HG03095 (cell line): ENCODE data around the gene PRUNE2.
"Not testable (repeated sequence)": the region's sequence is repeated elsewhere in the genome, so short reads cannot be mapped to it uniquely, and the experiment has no call there.

ENCODE experiments used
- ATAC-seq: cut with Tn5 transposase; IDR thresholded peaks from one replicate; pipeline ENCODE4 v1.9.1; 2021; ENCODE audit warnings: moderate library complexity; ENCODE audit not compliant: unreplicated experiment

PRUNE2 gene

DNA sequence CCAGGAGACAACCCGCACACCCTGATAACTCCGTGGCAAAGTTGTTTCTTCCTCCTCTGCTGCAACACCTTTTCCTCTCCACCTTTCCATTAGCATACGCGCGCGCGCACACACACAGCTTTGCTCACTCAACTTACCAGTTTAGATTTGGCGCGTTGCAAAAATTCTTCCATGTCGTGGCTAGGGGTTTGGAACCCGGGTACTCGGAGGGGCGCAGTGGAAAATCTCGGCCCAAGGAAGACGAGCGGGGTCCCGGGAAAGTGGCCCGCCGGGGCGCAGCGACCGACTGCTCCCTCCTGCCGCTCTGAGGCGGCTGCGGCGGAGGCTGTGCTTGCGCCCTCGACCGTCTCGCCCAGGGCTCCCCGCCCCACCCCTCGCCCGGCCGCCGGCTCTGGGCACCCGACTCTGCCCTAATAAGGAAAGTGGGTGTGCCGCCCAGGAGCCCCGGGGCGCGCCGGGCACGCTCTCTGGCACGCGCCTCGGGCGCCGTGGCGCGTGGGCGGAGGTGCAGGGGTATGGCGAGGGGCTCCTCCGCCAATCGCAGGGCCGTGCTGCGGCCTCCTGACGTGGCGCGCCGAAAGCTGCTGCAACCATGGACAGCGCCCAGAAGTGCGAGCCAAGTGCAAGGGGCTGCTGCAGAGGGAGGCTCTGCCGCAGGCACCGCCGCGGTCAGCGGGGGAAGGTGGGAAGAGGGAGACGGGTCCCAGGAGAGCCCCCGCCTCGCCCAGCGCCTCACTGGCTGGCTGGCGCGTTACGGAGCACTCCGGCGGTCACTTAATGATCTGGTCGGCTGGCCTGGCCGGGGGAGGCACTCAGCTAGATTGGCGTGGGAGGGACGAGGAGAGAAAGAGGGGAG lies at the start of gene PRUNE2:
Gene PRUNE2 (minus strand): TSS at position 324 of the 856 bp plus-strand sequence. CDS start 151 bp downstream, at position 173.
- ATAC-seq: no peak

GRCh38 chr9:76955406-76955805 lies 49.5 kb upstream of the PRUNE2 start:
- not testable (repeated sequence) for ATAC-seq

DNA sequence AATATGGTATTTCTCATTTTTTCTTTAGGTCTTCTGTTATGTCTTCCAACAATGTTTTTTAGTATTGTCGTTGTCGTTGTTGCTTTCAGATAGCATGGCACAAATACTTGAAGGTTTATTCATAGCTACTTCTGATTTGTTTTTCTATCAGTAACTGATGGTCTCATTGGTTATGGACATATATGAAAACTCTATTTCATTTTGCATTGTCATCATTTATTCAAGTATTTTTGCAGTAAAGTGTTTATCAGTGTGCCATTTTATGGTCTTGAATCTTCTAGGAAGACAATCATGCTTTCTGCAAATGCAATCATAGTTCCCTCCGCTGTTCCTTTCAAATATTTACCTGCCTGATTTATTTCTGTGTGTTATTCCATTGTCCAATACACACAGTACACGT lies 44.0 kb upstream of the PRUNE2 start:
- ATAC-seq: no peak

DNA sequence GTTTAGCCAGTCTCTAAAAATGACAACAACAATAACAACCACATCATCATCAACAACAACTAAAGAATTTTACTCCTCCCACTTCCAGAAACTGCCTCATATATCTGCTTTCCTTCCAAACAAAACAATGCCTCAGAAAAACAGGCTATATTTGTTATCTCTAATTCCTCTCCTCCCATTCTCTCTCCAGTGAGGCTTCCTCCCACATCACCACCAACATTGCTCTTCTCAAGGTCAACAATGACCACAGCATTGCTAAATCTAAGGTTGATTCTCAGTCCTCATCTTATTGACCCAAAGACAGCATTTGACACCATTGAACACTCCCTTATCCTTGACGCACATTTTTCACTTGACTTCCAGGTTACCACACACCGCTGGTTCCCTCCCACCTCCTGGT lies 38.1 kb upstream of the PRUNE2 start:
- no peak for ATAC-seq

DNA sequence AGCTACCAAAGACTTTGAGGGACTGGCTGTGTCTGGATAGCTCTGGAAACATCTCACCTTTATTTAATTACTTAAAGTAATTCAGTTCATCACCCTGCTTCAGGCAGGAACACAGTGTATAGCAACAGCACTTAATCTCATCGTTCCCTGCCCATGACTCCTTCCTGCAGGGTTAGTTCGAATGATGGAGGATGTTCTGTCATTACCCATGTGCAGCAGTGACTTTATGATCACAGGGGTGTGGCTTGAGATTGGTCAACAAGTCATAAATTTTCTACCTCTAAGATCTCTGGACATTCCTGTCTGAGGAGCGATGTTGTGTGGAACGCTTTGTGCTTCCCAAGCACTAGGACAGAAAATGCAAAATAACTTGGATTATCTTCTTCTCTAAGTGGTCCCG lies 37.1 kb upstream of the PRUNE2 start:
- no peak for ATAC-seq

- no peak for ATAC-seq
Measured at GRCh38 chr9:76932757-76933156, 26.8 kb upstream of the PRUNE2 start.

GRCh38 chr9:76932265-76932664 lies 26.4 kb upstream of the PRUNE2 start:
- ATAC-seq: no peak

DNA sequence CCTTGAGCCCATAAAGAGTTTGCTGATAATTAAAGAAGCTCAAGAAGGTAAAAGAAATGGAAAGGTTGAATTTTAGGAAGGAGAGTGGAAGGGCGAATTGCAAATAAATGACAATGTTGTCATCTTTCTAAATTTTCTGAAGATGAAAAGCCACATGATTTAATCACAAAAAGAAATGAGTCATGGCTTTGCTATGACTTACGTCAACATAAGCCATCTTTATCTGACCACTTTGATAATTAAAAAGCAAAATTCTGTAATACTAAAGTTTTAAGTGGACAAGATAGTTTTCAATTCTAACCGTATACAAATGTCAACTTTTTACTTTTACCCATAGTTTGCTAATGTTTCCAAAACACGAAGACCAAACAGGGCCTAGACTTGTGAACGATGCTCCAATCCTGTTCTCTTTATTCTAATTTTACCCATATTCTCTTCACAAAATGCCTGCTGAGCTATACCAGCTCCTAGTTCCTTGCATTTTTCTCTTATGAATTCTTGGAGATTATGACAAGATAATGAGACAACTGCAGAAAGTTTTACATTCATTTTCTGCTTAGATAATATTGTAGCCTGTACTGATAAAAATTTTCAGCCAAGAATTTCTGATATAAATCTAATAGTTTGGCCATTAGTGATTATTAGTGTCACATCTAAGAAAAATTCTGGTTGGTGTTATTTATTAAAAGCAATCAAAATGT lies 21.8 kb upstream of the PRUNE2 start:
- no peak for ATAC-seq

DNA sequence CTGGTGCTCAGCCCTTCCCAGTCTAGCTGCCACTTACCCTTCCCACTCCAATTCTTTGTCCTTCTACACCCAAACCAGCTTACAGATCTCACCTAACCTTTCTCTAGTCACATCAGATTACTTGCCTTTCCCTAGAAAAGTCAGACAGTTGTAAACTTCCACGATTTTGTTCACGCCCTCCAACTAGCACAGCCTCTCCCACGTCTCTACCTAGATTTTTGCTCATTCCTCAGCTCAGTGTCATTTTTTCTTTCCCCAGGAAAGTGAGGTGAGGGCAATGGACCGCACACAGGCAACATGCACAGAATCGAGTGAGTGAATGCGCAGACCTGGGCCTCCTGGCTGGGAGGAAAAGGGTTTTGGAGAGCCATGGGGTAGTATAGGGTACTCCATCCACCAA lies 20.9 kb upstream of the PRUNE2 start:
- no peak for ATAC-seq

DNA sequence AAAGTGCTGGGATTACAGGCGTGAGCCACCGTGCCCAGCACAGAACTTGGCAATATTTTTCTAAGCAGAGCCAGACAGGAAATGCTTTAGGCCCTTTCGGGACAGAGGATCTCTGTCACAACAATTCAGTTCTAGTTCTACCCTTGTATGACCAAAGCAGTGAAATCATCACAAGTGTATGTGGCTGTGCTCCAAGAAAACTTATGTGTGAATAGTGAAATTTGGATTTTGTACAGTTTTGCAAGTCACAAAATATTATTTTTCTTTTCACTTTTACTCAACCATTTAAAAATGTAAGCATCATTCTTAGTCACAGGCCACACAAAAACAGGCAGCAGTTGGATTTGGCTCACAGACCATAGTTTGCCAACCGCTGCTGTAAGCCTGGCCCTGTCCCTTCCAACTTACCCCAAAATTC lies 20.4 kb upstream of the PRUNE2 start:
- no peak for ATAC-seq

DNA sequence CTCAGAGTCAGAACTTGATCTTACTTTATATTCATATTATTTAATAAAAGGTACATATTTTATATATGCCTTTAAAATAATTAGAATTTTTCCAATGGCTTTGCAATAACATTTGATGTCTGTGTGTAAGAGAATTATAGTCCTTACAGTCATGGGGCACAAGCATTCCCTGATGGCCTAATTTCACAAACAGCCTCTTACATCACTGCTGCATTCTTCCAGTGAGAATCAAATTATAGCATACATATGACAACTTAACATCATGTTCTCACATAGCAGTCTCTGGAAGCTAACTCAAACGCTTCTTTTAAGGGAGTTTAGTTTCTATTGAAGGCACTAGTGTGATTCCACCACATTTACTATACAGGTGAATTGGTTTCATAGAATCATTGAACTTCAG lies 15.3 kb upstream of the PRUNE2 start:
- ATAC-seq: no peak

GRCh38 chr9:76917299-76917698 lies 11.4 kb upstream of the PRUNE2 start:
- ATAC-seq: no peak

DNA sequence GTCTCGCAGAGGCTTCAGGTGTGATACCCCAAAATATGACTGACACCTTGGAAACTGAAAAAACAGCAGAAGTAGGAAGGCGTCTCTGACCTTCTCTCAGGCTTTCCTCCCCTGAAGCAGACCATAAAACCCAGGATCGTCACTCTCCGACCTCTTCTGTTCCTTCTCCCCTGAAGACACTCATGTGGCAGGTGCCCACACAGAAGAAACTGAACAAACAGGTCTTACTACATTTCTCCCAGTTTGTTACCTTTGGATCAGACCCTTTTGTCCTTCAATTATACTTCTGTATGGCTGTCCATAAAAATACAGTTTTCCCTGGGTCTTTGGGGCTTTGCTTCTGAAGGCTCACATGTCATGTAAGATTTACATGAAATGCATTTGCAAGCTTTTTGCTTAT lies 10.3 kb upstream of the PRUNE2 start:
- ATAC-seq: no peak

- no peak for ATAC-seq
Measured at GRCh38 chr9:76913467-76913866, 7.6 kb upstream of the PRUNE2 start.

DNA sequence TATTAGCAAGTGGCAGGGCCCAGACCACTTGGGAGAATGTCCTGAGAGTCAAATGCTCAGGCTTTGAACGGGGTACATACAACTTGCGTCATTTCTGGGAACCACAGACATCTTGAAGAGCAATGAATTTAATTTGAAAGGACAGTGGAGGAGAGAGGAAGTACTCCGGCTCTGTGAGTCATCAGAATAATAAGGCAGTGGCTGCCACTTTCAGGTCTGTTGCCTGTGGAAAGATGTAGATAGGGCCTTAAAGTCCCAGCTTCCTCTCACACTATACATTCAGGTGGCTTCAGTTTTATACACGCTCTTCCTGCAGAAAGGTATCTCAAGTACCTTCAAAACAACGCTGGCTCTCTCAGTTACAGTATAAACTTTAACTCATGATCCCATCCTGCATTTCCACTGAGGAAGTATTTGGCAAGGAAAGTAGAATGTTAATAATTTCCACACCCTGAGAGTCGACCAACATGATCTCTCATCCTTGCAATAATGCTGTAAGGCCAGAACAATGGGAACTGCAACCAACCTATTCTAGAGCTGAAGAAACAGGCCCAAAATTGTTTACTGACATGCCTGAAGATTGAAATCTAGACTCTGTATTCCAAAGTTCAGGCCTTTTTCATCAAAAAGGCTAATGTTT lies 6.8 kb upstream of the PRUNE2 start:
- ATAC-seq: no peak

DNA sequence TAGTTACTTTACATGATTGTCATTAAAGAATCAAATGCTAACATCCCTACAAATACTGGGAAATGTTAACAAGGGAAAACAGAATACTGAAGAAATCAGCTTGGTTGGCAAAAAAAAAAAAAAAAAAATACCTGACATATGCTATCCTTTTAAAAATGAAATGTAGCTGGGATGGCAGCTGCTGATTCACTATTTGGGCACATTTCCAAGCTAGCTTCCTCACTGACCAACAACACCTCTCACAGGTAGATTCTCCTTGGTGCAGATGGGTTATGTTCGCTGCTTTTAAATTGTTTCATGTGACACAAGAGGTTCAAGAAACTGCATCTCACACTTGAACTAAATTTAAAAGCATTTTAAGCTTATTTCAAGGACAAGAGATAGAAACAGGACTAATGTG lies 6.1 kb upstream of the PRUNE2 start:
- ATAC-seq: no peak

- no peak for ATAC-seq
Measured at GRCh38 chr9:76910861-76911260, 4.9 kb upstream of the PRUNE2 start.

DNA sequence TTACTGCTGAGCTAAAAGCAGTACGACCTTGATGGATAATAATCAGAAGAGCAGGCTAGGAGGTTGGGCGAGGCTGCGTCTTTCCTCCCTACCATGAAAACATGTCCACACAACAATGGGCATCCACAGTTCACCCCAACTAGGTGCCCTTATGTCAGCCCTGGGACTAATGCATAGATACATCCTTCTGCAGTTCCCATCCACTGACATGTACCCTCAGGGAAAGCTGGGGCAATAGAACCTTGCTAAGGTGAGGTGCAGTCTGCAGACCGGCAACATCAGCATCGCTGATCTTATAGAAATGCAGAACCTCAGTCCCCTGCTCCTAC lies 697 bp upstream of the PRUNE2 start:
- ATAC-seq: no peak

DNA sequence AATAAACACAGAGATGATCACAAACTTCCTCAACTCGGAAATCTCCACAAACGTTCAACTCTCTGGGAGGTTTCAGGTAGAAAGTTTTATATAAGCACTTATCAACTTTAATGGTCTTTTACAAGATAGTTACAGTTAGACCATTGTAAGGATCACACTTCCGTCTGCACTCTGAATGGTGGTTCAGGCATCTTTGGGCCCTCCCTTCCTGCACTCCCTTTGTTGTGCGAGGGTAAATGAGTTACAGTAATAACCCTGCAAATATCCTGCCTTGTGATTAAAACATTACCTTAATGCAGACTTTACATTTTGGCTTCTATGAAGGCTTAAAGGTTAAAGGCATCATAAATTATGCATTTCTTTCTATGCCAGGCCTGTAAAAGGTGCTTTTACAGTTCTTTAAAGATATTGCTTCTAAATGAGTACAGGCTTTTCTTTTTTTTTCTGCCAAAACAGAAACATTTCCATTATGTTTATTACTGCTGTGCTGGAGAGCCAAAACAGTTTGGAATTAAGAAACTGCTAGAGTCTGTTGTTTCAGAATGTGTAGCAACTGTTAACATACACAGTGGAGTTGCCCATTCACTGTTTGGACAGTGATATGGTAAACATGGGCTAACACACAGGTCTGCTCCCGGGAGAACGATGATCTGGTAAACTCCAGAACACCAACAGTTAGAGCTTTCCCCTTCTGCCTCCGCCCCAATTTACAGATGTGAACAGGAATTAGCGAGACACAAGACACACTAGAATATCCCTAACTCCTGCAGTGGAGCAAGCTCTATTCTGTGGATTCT lies 1.1 kb downstream of the PRUNE2 start:
- no peak for ATAC-seq

GRCh38 chr9:76902395-76902794 lies 3.5 kb downstream of the PRUNE2 start:
- no peak for ATAC-seq

DNA sequence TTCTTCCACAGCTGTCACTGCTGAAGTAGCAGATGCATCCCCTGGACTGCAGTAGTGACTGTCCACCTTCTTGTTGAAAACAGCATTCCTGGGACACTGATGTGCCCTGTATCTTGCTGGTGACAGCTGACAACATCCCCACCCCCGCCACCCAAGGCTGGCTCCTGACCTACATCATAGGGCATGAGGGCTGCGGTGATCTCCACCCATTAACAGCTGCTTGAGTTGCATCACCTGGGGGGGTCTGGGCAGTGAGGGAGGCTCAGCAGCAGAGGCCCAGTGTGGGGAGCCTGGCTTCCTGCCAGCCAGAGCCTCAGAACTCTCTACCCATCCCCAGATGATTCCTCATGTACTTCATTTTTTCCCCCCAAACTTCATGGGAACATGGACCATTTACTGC lies 4.1 kb downstream of the PRUNE2 start:
- no peak for ATAC-seq
